Ramos (cell line): ENCODE results near the gene ISL2.

Source experiments
- in situ Hi-C: fragments of 300-500 bp; cut with MboI; formaldehyde crosslinking; loops from one replicate; pipeline ENCODE4 v1.14.3; 2022; ENCODE audit warnings: low sequenced_read_pairs; ENCODE audit not compliant: unreplicated experiment

Gene ISL2

DNA sequence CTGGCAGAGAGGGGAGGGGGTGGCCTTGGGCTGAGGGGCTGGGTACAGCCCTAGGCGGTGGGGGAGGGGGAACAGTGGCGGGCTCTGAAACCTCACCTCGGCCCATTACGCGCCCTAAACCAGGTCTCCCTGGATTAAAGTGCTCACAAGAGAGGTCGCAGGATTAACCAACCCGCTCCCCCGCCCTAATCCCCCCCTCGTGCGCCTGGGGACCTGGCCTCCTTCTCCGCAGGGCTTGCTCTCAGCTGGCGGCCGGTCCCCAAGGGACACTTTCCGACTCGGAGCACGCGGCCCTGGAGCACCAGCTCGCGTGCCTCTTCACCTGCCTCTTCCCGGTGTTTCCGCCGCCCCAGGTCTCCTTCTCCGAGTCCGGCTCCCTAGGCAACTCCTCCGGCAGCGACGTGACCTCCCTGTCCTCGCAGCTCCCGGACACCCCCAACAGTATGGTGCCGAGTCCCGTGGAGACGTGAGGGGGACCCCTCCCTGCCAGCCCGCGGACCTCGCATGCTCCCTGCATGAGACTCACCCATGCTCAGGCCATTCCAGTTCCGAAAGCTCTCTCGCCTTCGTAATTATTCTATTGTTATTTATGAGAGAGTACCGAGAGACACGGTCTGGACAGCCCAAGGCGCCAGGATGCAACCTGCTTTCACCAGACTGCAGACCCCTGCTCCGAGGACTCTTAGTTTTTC is 4.9 kb downstream of the ISL2 start:
- in situ Hi-C loops: no loop called here

DNA sequence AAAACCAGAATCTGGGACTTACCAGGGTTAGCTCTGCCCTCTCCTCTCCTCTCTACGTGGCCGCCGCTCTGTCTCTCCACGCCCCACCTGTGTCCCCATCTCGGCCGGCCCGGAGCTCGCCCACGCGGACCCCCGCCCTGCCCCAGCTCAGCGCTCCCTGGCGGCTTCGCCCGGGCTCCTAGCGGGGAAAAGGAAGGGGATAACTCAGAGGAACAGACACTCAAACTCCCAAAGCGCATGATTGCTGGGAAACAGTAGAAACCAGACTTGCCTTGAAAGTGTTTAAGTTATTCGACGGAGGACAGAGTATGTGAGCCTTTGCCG is 5.4 kb downstream of the ISL2 start:
- in situ Hi-C loops: no loop called here

DNA sequence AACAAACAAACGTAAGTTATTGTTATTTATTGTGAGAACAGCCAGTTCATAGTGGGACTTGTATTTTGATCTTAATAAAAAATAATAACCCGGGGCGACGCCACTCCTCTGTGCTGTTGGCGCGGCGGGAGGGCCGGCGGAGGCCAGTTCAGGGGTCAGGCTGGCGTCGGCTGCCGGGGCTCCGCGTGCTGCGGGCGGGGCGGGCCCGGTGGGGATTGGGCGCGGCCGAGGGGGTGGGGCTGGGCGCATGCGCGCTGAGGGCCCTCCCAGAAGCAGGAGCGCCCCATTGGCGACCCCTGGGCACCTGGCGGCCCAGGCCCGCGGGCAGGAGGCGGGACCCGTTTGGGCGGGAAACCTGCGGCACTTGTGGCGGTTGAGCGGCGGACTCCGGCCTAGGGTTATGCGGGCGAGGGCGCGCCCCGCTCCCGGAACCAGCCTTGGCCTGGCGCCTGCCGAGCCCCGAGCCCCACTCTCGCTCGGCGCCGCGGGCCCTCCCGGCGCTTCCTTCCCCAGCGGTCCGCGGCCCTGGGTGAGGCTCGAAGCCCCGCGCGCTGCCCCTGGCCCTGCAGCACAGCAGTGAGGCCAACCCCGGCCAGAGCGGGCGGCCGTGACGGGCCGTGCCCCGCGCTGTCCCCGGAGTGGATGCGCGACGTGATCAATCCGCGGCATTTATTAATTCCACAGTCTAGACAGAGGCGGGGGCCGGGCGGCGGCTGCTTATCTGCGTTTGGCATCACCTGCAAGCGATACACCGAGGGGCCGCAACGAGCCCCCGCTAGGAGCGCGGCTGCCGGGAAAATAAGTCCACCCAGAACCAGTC is 6.0 kb downstream of the ISL2 start:
- in situ Hi-C loops: no loop called here

DNA sequence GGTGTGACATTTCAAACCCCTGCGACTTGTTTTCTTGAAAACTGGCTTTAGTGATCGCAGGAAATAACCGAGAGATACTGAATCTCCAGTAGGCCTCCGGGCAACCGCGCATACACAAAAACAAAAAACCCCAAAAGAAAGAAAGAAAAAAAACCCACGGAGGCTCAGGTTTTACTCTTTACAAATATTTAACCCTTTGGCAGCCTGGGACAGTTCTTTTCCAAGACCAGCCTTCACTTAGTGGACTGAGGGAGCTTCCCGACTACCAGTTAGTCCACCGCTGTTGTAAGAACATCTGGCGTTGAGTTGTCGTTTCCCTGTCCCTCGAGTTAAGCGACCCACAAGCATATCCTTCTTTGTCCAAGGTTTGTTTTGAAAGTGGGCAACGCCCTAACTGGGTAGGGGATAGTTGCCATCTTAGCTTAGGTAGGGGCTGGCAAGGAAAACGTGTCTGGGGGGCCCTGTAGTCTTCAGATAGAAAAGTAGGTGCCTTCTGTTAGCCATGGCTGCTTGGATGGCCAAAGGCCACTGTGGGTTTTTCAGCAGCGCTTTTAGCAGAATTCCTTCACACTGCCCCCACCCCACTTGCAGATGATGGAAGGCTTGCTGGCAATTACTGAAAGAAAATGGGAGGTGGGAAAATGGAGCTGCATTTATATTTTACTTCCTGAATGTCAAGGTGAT is 6.9 kb downstream of the ISL2 start:
- in situ Hi-C loops: no loop called here

DNA sequence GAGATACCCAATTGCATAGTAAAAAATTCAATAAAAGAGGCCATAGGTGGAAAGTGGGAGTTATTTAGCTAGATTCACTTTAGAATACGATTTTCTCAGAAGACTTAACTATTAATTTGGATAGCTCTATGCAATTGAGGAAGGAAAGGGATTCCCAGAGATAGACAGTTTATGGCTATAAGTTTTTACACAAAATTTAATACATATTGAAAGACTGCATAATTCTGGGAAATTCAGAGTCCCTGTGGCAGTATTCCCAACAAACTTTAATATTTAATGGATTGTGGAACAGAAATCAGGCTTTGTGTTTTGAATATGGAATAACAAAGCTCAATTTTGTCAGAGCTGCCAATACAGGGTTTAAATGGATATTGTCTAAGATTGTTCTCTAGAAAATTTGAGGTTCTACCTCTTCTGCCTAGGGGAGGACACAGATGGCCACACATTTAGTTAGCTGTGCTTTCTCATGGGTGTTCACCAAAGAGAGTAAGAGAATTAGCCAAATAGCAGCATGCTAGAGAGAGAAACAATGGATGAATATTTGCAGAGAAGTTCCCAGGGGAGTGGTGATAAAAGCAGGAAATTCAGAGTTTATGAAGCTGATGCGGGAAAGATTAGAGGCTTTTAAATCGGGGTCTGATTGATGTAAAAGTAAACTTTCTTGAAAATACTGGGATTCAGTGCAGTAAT is 8.5 kb downstream of the ISL2 start:
- in situ Hi-C loops: no loop called here

DNA sequence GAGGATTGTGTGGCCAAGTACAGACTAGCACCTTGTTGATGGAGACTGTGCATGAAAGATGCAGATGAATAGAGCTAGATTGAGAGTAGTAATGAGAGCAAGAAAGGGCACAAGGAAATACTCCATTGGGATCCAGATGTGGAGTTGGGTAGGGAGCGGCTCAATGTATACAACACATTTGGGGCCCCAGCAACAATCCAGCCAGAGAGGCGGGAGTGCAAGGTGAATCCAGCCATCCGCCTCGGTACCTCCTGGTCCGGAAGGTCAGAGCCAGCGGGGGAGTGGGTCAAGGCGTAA is 9.0 kb downstream of the ISL2 start:
- in situ Hi-C loops: no loop called here

DNA sequence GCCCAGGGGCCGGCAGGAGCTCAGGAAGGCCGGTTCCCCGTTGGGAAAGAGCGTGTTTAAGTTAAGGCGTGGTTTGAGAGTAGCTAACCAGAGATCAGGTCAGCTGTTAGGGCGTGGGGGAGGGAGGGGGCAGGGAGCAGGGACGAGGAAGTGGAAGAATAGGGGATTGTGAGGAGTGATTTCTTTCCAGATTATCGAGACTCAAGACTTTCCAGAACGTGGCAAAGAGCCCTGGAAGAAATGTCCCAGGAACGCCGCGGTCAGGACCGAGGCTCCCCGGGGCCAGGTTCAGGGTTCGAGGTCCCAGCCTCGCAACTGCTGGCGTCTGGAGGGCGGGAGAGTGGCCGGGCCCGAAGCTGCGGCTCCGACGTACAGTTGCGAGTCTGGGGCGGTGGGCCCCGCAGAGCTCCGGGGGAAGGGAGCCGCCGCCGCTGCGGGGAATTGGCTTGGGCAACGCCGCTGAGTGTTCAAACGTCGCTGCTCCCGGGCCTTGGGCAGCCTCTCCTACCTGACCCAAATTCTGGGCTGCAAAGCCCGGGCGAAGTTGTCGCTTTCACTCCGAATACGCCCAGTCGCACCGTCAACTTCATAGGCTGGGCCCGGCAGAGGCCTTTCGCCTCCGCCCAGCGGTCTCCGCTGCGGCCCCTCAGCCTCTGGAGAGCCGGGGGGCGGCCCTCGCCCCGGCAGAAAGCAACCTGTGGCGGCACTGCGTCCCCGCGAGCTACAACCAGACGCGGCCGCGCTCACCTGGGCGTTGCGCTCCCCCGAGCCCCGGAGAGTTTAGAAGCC is 9.5 kb downstream of the ISL2 start:
- in situ Hi-C loops: no loop called here

DNA sequence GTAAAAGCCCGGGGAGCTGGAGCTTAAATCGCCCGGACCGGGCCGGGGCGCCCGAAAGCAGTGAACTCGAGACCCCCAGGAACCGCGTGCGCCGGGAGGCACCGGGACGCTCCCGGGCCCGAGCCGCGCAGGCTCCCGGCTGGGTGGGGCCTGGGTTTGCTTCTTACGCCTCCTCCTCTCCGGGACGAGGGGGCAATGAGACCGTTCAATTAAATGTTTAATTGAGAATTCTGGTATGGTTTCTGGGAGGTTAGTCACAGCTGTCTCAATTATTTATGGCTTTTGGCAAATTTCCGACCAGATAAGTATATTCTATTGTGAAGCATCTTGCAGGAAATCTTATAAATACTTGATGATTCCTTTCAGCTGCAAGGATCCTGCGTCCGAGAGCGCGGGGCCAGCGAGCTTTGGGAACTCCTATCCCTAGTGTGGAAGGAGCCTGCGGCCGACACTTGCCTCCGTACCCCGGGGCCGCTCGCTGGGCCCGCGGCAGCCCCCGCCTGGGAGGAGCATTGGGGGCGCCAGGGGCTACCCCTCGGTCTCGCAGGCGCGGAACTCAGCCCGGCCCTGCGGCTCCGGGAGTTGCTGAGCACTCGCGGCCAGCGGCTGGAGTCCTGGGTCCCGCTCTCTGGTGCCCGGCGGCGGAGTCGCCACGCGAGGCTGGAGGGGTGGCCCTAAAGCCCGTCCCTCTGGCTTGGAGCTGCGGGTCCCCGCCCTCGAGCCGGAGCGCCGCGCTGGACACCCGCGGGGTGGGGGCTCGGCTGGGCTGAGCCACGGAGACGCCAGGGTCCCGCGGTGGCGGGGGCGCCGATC is 10.3 kb downstream of the ISL2 start:
- in situ Hi-C loops: no loop called here

DNA sequence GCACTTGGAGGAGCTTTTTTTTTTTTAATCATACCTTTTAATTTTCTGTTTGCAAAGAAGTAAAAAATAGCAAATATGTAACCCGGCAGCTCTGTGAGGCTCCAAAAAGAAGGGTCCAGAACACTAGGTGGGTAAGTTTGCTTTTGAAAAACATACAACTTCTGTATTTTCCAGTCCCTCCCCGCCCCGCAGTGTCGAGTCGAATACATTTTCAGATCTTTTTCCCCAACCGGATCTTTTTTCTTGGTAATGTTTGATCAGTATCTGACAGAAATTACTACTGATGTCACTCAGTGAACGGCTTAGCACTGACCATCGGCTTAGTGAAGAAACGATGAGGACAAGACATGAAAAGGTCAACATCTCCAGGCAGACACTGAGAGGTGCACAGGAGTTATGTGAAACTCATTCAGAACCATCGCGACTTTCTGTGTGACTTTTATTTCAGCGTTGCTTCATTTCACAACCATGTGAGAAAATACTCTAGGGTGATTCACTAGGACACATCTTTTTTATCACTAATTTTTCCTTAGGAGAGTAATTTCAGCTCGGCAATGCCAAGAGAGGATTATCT is 11.0 kb downstream of the ISL2 start:
- in situ Hi-C loops: no loop called here

DNA sequence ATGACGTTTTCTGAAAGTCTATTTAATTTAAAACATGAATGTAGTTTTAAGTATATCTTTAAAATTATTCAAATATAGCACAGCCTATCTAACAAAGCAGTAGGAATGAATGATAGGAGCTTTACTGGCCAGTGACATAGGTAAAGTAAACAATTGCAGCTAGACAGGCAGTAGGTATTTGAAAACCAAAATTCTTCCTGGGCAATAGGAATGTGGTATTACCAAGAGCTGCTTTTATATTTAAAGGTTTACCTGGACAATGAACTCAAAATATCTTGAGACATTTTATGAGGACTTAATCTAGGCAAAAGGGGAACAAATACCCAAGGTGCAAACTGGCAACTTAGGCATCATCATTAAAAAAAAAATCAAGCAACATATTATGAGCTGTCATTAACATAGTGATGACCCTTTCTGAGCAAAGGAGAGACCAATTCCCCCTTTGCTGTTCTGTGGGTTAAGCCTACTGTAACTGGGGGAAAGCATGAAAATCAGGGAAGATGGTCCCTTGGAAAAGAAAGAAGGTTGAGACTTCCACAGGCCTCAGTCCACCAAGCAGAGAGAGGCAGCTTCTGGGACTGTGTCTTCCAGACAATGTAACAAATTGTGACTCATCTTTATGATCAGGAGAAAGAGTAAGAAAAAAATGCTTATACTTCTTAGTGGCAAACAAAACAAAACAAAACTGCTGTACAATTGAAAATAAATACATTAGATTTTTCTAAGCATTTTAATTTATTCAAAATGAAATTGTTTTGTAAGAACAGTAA is 12.9 kb downstream of the ISL2 start:
- in situ Hi-C loops: no loop called here

DNA sequence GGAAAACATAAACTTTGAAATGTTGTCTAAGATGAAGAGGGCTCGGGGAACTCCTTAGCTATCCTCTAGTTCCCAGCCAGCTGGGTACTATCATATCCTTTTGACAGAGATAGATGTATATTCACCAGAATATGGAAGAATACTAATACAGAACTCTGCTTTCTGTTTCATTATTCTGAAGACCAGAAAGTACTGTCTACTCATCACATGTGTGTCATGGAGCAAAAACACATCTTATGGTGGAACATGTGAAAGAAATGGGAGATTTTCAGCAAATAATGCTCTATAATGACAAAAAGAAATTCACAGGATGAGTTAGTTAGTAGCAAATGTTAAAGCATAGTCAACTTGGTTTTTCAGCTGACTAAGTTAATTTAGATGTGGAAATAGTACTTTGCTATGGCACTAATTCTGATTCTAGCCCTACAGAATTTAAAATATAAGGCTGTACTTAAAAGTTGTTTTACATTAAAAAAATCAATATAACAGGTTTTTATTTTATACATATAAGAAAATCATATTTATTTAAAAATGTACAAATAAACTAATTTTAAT is 16.5 kb downstream of the ISL2 start:
- in situ Hi-C loops: no loop called here

DNA sequence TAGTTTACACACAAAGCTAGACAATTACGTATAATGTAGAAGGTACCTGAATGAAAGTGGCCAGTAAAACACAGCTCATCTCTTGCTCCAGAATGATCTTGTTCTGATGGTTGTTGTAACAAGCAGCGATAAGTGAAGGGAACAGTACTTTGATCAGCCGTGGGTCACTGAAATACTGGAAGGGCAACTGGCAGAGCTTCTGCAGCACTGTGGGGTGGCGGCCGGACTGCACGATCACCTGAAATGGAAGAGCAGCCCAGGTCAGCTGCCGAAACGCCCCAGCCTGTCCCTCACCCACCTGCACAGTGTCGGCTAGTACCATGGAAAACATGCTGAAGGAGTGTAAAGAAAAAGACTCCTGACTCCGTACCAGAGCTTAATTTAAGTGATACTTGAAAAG is 17.3 kb downstream of the ISL2 start:
- in situ Hi-C loops: no loop called here

DNA sequence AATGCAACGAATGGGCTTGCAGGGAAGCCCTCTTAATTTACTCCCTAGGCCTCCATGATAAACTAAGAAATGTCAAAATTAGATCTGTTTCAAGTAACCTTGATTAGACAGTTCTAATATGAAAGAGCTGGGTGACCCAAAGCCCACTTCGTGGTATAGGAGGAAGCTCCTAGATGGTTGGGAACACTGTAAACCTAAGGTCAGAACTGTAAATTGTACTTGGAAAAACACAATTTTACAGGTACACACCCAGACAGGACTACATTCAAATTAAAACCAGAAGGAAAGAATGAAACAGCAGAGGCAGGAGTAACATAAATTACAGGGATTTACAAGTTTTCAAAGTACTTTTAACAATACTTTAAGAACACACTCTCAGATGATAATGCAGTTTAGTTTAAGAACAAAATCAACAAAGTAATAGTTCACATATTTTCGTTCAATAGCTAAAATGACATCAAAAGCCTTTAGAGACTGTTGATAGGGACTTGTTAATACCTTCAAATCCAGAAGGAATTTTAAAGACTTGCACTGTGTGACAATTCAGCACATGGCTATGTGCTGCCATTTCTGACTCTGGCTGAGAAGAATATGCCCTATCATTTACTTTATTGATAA is 18.4 kb downstream of the ISL2 start:
- in situ Hi-C loops: no loop called here

DNA sequence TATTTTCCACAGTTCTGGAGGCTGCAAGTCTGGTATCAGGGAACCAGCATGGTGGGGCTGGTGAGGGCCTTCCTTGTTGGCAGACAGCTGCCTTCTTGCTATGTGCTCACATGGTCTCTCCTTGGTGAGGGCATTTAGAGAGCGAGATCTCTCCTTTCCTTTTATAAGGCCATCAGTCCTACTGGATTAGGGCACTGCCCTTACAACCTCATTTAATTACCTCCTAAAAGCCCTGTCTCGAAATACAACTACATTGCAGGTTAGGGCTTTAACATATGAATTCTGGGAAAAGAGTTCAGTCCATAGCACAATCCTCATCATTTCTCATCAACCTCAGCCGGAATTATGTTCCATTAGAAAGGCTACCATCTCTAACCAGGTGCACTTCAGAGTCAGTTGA is 21.9 kb downstream of the ISL2 start:
- in situ Hi-C loops: no loop called here

DNA sequence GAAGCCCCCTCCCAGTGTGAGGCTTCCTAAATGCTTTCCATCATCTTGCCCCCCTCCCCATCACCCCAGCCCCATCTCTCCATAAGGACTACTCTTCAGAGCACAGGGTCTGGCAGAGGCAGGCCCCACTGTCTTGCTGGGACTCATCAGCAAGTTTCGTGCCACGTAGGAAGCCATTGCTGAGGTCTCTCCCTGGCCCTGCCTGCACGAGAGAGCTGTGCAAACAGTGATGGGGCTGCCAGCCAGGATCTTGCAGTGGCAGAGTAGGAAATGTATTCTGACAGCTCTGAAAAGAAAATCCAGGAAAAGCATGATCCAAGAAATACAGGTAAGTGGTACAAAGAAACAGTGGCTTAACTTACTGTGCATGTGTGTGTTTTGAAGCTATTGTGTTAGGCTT is 22.6 kb downstream of the ISL2 start:
- in situ Hi-C loops: no loop called here

DNA sequence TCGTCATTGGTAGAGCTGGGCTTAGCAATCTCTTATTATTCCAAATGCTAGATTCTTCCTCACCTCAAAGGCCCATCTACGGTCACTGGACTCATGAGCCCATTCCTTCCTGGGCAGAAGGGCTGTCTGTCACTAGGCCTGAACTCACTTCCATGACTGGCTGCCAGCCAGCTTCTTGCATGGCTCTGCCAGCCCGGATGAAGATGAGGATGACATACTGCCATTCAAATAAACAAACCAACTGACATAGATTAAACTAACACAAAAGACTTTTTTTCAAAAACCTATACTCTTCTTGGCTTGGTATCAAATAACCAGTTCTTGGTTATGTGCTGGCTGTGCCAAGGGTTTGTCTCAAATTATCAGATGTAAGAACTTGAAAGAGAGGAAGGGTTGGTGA is 23.8 kb downstream of the ISL2 start:
- in situ Hi-C loops: no loop called here

DNA sequence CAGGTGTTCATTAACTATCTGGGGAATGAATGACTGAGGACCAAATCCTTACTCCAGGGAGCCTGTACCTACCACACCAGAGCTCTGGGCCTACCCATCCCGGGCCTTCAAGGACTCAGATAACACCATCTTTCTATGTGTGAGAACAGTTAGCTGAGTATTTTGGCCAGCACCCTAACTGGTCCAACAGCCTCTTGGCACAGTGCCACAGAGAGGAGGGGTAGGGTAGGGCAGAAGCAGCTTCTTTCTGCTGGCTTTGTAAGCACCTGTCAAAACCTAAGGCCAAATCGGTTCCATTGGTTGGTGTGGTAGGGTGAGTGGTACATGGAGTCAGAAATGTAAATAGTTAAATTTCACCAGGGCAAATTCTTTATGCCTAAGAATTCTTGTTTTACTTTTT is 26.7 kb downstream of the ISL2 start:
- in situ Hi-C loops: no loop called here

DNA sequence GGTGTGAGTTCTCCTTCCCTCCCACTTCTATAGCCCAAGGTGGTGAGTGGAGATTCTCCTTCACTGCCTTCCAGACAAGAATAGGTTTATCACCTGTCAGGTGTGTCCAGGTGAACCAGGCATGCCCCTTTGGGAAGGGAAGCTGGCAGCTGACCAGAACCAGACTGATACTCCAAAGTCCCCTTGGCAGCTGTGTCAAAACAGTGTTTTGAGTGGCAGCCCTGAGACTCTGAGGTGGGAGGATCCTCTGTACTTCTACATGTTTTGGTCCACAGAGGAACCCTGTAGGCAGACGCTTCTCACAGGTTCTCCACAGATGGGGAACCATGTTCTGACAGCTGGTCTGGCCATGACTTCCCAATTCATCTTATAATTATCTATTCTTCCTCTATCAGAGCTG is 30.1 kb downstream of the ISL2 start:
- in situ Hi-C loops: no loop called here
